Measurements from ENCODE around the gene ROGDI.

The ROGDI gene, protein sequence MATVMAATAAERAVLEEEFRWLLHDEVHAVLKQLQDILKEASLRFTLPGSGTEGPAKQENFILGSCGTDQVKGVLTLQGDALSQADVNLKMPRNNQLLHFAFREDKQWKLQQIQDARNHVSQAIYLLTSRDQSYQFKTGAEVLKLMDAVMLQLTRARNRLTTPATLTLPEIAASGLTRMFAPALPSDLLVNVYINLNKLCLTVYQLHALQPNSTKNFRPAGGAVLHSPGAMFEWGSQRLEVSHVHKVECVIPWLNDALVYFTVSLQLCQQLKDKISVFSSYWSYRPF

DNA sequence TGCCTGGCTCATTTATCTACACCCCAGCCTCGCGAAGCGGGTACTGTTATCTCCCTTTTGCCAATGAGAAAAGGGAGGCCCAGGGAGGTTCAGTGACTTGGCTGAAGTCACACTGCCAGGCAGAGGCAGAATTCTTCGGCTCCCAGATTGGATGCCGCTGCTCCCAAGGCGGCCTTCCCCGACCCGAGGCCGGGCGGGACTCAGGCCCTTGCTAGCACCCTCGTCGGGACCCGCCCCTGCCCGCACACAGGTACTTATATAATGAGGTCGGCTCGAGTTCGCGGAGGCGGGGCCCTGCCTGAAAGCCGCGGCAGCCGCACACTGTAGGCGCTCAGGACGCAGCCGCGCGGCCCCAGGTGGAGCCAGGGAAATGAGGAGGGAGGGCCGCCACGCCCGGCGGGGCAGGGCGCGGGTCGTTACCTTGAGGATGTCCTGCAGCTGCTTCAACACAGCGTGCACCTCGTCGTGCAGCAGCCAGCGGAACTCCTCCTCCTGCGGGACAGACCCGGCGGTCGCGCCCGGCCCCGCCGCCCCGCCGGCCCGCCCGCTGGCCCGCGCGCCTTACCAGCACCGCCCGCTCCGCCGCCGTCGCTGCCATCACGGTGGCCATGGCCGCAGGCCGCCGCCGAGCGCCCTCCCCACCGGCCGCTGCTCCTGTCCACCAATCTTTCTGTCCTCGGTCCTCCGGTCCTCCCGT, at the start of gene ROGDI:
ROGDI (minus strand) TSS at position 672 of the 697 bp plus-strand sequence; CDS start at position 610, 62 bp downstream.
- peak; percentile 92 for DNase-seq

DNA sequence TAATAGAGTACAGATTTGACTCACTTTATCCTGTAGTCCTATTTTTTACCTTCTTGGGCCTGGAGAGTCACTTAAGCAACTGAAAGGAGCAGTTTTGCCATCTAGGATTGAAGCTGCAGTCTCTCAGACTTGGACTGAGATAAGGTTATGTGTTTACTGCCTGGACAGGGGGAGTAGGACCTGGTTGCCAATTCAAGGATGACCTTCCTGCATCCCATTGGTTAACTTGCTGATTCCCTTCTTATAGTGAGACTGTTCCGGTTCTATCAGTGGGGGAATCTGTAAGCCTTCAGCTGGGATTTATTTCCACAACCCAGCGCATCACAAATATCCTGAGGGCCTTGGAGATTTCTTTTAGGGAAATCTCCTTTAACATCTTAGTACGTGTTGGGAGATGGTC, 47.8 kb upstream of the ROGDI start:
- no peak for DNase-seq

DNA sequence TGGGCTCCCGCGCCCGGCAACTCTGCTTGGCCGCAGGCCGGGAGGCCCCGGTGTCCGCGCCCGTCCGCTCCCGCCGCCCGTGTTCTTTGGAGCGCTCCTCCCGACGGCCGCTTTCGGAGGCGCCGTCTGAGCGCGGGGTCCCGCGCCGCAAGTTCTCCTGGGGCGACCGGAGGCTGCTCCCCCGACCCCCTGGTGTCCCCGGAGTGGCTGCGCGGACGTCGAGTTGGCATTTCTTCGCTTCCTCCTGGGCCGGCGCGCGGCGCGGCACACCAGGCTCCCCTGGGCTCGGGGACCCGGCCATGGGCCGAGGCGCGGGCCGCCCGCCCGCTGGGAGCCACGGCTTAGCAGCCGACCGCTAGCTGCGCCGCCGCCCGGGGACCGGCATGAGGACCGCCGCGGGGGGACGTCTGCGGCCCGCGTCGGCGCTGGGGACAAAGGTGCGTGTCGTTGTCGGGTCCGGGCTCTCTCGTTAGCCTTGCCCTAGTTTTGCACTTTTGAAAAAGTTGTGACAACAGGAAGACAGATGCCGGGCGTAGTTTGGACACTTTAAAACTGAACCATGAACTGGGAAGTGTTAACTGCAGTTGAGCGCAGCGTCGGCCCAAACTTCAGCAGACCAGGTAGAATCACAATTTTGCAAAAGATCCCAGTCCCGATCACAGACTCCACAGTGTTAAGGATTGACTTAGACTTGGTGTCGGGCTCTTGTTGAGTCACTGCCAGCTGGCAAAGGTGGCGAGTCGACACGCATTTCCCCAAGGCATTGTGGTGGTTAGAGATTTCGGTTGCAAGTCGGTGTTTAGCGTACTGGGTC, 45.5 kb upstream of the ROGDI start:
- DNase-seq = peak; percentile 54

DNA sequence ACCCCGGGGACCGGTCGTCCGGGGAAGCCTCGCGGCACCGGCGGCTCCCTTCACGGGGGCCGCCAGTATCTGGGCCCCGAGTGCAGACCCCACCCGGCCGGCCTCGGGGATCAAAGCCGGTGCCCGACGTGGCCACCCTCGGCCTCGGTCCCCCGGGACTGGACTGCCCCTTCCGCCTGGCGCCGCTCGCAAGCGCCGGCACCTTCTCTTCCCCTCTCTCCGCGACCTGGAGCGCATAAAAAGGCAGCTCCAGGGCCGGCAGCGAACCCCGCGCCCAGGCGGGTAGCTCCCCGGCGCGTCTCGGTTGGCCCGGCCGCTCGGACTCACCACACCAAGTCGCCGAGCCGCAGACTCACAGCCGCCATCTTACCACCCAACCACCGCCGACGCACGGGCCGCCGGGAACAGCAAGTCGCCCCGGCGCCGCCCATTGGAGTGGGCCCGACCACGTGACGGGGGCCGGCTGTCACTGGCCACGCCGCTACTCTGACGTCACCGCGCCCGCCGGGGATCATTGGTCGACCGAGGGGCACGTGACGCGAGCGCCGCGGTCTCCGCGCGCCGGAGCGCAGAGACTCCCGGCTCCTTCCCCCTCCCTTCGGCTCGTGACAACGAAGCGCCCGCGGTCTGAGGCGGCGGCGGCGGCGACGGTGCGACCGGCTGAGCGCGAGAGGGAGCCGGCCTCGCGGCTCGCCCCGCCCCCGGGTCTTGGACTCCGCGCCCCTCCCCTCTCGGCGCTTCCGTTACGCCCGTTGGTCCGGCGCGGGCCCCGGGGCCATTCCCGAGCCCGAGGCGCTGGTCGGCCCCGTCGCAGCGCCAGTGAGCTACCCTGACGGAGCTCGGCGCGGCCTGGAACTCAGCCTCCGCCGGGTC, 44.7 kb upstream of the ROGDI start, which contains the start of the genes GLYR1 and UBN1:
GLYR1 (minus strand) TSS at position 388 of the 873 bp plus-strand sequence; CDS start at position 365, 23 bp downstream.
UBN1 (plus strand) TSS at position 581 of the 873 bp plus-strand sequence. CDS start 5,437 bp downstream, outside the sequence.
- DNase-seq = peak; percentile 100

DNA sequence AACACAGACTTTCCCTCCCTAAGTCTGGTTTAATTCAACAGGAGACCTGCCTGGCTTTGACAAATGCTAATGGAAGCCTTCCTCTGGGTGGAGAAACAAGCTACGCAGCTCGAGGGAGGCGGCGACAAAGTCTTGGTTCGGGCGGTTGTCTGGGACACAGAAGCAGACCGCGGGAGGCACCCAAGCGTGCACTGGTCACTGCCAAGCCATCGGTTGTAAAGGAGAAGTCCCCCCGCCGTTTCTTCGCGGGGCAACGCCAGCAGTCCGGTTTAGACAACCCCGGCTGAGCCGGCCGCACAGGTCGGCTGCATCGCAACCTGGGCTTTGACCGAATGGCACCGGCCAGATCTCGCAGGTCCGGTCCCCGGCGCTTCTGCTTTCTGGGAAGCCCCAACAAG, 44.1 kb upstream of the ROGDI start:
- peak; percentile 13 for DNase-seq

DNA sequence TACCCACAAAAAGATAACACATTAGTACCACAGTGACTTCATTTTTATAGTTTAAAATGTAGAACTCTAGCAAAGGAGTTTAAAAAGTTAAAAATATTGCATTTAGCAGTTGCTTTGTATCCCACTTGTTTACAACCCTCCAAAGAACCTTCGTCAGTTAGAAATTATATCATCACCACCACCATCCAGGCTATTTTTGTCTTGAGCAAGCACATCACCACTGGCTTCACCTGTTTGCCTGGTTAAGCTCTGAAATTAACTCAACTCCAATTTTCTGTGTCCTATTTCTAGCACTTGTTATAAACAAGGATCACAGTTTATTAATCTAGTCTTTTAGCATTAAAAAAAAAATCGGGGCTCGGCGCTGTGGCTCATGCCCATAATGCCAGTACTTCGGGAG, 38.6 kb upstream of the ROGDI start:
- no peak for DNase-seq

DNA sequence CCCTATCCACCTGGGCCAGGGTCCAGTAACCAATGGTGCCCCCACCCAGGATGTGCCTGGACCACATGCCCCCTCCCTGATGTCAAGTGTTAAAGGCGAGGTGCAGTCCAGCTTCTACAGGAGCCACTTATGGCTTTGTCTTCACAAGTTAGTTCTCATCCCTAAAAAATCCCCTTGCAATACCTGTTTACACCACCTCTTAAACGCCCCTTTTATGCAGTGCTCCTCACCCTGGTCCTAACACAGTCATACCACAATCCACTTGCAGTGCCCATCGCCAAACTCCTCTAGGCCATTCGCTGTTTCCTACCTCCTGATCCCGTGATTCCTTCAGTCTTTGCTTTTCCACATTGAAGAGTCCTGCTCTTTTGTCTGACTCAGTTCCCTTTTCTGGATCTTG, 37.5 kb upstream of the ROGDI start:
- no peak for DNase-seq

DNA sequence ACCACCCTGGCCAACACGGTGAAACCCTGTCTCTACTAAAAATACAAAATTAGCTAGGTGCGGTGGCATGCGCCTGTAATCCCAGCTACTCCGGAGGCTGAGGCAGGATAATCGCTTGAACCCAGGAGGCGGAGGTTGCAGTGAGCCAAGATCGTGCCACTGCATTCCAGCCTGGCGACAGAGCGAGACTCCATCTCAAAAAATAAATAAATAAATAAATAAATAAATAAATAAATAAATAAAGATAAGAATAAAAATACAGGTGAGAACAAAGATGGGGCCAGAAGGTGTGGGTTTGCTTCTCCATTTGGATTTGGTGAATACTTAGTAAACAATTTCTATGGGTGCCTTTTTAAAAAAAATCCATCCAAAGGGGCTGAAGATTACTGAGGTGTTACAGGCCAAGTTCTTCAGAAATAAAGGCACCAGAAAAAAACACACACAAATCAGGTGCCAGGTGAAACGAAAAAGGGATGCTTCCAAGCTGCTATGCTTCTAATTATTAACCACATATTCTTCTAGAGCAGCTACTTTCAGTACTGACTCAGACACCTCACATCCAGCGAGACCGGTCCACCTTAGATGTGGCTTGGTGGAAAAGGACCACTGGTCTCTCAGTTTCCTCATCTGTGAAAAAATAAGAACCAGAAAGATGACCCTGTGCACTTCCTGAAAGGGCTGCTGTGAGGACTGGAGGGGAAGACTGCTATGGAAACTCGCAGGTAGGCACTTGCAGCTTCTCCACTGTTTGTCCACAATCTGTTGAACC, 35.5 kb upstream of the ROGDI start:
- DNase-seq = no peak

DNA sequence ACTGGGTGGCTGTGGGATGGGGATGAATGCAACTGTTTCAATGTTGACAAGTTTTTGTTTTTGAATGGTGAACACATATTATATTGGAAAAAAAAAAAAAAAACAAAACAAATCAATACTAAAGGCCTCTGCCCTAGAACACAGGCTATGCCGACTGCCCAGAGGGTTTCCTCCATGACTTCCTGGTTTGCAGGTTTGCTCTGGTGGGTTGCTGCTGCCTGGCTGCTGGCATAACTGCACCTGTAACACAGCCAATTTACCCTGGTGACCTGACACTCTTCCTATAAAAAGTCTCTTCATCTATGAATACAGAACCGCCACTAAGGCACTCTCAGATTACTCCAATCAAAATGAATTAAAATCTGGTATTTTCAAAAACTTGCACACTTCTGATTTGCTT, 34.3 kb upstream of the ROGDI start:
- DNase-seq = no peak

DNA sequence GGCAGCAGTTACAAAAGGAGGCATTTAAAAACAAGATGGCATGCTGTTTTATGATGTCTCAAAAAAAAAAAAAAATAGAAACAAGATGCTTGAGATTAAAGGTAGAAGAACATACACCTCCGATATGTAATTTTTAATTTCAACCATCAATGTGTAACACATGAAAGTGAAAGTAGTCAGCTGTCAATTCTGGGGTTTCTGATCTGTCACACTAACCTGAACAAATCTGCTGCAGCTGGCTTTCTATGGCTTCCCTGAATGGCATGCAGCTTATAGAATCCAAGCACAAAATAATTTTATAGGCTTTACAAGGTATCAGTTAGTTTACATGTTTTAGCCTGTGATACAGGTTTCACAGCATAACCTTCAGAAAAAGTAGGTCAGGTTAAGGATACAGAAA, 31.2 kb upstream of the ROGDI start:
- no peak for DNase-seq

DNA sequence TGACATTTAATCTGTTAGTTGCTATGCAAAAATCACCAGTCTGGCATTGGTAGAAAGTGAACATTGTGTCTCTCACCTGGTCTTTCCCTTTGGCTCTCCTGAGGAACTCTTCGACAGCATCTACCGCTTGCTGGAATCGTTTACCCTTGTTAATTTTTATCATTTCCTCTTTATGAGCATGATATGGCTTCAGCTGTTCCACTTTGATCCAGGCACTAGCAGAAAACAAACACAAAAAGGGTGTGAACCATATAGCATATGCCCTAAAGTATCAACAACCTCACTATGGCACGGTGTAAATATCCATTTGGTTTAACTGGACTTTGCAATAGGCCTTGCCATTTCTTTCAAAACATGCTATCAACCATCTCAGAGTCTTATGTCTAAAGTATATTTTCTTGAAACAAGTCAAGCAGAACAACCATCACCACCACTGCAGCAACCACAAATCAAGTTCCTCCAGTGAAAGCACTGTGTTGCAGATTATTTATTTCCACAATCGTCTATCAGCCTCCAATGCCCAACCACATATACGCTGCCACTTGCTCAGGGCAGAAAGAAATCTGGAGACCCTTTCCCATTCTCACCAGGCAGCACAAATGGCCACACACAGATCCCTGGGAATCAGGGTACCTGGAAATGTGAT, 30.4 kb upstream of the ROGDI start:
- DNase-seq = no peak

DNA sequence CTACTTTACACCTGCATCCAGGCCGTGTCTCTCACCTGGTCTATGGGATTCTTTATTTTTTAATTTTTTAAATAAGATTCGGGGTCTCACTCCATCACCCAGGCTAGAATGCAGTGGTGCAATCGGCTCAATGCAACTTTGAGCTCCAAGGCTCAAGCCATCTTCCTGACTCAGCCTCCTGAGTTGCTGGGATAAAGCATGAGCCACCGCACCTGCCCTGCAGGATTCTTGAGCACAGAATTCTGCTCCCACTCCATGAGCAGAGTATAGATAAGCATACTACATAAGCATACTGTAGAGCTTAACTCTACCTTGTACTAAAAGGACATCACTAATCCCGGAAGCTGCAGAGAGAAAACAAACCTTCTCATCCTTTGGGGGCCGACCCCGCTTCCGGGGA, 29.2 kb upstream of the ROGDI start:
- DNase-seq = no peak

DNA sequence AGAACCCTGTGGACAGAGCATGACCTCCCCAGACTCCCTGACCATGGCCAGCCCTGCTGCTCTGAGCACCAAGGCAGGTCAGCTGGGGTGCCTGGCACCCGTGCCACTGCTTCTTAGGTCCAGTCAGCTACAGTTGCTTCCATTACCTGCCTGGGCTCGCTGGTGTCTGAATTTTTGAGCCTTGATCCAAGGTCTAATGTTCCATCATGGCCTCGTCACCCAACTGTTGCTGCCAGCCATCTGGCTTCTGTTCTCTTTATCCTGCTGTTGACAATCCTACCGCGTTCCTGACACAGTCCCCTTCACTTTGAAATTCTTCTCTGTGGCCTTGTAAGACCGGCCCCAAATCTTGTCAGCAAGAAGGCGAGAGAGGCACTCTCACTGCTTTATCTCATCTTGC, 28.0 kb upstream of the ROGDI start:
- no peak for DNase-seq

DNA sequence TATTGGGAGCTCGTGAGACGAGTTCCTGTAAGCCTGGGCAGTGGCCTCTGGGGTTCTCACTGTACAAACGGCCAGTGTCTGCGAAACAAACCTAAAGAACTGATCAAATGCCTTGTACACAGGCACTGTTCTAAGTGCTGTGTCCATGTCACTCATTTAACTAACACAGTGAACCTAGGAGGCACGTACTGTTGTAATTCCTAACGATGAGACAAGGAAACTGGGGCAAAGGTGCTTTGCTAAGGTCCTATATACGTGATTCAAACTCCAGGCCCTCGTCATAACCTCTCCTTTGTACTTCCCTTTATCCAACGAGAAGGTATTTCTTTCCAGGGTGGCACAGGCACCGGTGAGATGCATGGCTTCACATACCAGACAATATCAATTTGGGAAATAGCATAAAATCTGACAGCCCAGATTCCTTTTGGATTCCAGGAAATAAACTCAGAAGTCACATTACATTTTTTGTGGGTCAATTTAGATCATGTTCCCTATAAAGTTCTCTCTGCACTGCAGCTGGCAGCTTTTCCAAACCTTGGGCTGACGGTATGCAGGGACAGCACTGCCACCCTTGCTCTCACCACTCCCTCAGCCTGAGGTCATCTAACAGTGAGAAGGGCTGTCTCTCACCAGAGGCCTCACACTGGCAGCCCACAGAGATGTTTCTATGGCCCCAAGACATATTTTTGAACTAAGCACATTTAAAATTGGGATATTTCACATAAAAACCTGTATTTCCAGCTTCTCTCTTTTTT, 26.3 kb upstream of the ROGDI start:
- DNase-seq = no peak

DNA sequence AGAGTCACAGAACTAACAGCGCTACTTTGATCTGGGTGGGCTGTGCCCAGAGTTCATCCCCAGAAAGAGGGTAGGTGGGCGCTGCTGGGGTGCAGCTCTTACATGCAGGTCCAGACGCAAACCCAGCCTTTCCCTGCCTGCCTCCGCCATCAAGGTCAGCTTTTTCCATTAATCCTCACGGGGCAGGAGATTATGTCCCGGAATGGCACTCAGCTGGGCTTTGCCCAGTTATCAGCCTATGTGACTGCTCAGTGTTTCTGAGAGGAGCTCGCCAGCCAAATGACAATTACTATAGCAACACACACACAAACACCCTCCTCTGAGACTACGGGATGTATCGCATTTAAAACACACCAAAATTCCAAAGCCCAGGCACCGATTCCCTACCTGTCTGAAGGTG, 24.5 kb upstream of the ROGDI start:
- DNase-seq = no peak

DNA sequence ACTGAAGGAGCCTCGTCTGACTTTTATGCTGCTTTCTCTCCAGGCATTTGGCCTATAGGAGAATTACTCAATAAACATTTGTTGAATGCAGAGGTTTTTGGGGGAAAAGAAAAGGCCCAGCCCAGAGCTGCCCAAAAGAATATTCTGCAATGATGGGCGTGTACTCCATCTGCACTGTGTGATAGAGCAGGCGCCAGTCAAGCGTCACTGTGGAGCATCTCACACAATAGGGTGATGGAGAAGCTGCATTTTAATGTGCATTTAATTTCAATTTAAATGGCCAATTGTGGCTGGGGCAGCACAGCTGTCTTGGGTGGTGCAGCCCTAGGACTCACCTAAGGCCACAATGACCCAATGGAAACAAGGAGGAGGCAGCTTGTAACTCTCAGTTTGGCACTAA, 24.1 kb upstream of the ROGDI start:
- no peak for DNase-seq

DNA sequence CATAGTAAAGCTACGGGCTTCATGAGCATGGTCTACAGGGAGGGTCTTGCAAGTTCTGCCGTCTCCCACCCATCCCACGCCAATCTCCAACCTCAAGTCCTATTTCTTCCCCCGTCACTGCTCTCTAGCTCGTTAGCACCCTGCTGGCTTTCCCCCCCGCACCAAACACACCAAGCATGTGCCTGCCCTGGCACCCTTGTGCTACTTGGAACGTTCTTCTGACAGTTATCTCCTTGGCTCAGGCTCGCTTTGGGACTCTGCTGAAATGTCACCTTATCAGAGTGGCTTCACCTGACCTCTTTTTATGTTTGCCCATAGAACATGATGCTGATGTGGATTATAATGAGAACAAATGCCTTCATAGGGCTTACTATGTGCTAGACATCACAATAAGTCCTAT, 22.8 kb upstream of the ROGDI start:
- DNase-seq = no peak

DNA sequence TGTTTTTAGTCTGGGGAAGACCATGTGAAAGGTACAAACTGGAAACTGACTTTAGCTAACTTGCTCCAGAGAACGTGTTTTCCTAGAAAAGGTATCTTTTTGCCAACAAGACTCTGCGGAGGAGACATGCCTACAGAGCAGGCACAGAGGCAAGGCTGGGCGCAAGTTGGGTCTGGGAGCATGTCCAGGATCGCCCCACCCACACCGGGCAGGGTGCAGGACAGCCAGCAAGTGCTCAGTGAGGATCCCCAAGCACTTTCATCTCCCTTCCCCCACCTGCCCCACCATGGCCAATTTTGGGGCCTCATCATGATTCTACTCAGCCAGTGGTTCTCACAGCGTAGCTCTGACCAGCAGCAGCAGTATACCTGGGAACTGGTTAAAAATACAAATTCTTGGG, 18.2 kb upstream of the ROGDI start:
- no peak for DNase-seq

DNA sequence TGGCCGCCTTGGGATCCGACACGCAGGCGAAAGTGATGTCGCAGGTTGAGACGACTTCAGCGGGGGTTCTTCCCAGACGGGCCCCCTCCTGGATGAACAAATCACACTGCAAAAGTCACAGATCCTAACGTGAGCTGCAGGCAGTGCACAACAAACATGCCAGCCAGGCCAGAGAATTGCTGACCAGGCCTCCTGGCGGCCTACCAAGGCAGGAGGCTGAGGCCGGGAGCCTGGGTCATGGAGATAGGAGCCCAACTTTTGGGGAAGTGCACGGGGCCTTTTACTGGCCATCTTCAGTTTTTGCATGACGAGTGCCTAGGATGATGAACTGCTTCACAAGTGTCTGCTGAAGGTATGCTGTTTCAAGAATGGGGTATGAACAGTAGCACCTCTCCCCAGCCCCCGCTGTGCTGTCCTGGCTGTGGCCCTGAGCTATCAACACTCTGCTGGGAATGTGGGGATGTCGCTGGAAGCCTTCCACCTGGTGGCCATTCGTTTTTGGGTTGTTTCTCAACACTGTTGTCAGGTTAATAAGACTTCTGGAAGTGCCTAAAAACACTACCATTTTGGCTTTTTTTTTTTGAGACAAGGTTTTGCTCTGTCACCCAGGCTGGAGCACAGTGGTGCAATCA, 12.2 kb upstream of the ROGDI start:
- no peak for DNase-seq

DNA sequence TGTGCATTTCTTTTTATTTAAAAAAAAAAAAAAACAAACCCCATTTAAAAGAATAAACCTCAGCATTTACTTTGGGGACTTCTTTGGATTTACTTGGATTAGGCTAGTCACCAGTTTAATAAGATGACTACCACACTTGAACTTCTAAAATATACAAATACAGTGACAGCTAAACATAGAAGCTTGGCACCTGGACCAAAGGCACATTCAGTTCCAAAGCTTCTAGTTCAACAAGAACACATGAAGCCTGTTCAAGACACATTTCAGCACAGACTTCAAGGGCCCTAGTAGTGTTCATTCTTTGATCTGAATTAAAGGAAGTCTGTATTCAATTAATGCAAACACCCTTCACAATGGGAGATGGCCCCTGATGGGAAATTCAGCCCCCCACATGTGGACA, 11.6 kb upstream of the ROGDI start:
- no peak for DNase-seq

Data from CD4-positive, alpha-beta T cell treated with Interleukin-17A for 4 hours (primary cell).